Tibial artery (tissue), 4 donors: ENCODE data around the gene ITGA7.

Experiments used
- DNase-seq, 2 donors: peaks; one replicate each; pipeline ENCODE4 v3.0.0-alpha.2; 2019
- H3K27ac ChIP-seq, 2 donors: fragments of 200-600 bp; sonication (generic) in 1 of 2; 1 replicate in 1 of 2; 2 replicates in 1 of 2; pipeline ENCODE4 v1.5.1; 2018 to 2019; ENCODE audit warnings: mild to moderate bottlenecking in 1 of 2
- H3K27me3 ChIP-seq, 2 donors: fragments of 200-600 bp; sonication (generic) in 1 of 2; one replicate each; pipeline versions ENCODE4 v1.5.1 to v1.6.0; 2016 to 2019
- H3K36me3 ChIP-seq, 3 donors: fragments of 200-600 bp; sonication (generic) in 2 of 3; one replicate each; pipeline ENCODE4 v1.5.1; 2016 to 2019; ENCODE audit warnings: mild to moderate bottlenecking in 2 of 3
- H3K4me1 ChIP-seq, 4 donors: fragments of 200-600 bp; sonication (generic) in 2 of 4; 1 replicate in 3 of 4; 2 replicates in 1 of 4; pipeline ENCODE4 v1.5.1; 2016 to 2019
- H3K4me3 ChIP-seq, 2 donors: fragments of 200-600 bp; sonication (generic) in 1 of 2; 1 replicate in 1 of 2; 2 replicates in 1 of 2; pipeline ENCODE4 v1.5.1; 2018 to 2019; ENCODE audit warnings: mild to moderate bottlenecking in 2 of 2
- H3K9me3 ChIP-seq, 3 donors: fragments of 200-600 bp; sonication (generic) in 1 of 3; one replicate each; pipeline ENCODE4 v1.5.1; 2016 to 2019
- intact Hi-C: fragments of 100-400 bp; cut with DNase I; formaldehyde crosslinking; loops from one replicate; pipeline ENCODE4 v1.15.0; 2023; ENCODE audit warnings: low total_unique reads
- TF ChIP-seq, protein P1 (sequence below), 2 experiments: fragments of 200-600 bp in 1 of 2; fragments of 450-650 bp in 1 of 2; IDR thresholded peaks; one replicate each; pipeline ENCODE4 v1.5.1; 2017 to 2019; ENCODE audit warnings: antibody characterized with exemption in 2 of 2, mild to moderate bottlenecking in 1 of 2, moderate library complexity in 1 of 2

Gene ITGA7

DNA sequence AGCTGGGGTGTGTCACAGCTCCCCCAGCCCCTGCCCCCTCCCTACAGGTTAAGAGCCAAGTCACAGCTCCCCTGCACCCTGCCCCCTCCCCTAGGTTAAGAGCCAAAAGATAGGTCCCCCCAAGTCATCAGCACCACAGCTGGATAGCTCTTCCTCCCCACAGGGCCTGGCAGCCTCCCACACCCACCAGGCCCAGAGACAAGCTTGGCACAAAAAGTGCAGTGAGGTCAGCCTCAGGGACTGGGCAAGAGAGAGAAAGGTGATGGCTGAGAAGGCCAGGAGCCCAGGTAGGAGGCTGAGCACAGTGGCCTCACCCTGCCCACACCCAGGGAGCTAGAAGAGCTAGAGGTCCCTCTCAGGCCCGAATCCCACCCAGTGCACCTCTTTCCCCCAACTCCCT lies 8.7 kb downstream of the ITGA7 start:
- Histone ChIP-seq H3K27ac (peak overlapping the region; percentile 38 to 98), H3K27me3 (no peaks in the 10 kb centered on the region), H3K4me3 (no peak overlapping the region), H3K36me3 (peaks cover 41 to 64% (median 58%) of the 10 kb centered on the region in 3 donors), H3K9me3 (no peaks in the 10 kb centered on the region), H3K4me1 (peaks cover 0 to 57% (median 41%) of the 10 kb centered on the region in 4 donors)
- DNase-seq = peak in 1 of 2 donors; percentile 51
- TF ChIP-seq, protein P1, sequence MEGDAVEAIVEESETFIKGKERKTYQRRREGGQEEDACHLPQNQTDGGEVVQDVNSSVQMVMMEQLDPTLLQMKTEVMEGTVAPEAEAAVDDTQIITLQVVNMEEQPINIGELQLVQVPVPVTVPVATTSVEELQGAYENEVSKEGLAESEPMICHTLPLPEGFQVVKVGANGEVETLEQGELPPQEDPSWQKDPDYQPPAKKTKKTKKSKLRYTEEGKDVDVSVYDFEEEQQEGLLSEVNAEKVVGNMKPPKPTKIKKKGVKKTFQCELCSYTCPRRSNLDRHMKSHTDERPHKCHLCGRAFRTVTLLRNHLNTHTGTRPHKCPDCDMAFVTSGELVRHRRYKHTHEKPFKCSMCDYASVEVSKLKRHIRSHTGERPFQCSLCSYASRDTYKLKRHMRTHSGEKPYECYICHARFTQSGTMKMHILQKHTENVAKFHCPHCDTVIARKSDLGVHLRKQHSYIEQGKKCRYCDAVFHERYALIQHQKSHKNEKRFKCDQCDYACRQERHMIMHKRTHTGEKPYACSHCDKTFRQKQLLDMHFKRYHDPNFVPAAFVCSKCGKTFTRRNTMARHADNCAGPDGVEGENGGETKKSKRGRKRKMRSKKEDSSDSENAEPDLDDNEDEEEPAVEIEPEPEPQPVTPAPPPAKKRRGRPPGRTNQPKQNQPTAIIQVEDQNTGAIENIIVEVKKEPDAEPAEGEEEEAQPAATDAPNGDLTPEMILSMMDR (IDR thresholded peaks at IDR 0.05) = no peak
- intact Hi-C loops = no loop called here

DNA sequence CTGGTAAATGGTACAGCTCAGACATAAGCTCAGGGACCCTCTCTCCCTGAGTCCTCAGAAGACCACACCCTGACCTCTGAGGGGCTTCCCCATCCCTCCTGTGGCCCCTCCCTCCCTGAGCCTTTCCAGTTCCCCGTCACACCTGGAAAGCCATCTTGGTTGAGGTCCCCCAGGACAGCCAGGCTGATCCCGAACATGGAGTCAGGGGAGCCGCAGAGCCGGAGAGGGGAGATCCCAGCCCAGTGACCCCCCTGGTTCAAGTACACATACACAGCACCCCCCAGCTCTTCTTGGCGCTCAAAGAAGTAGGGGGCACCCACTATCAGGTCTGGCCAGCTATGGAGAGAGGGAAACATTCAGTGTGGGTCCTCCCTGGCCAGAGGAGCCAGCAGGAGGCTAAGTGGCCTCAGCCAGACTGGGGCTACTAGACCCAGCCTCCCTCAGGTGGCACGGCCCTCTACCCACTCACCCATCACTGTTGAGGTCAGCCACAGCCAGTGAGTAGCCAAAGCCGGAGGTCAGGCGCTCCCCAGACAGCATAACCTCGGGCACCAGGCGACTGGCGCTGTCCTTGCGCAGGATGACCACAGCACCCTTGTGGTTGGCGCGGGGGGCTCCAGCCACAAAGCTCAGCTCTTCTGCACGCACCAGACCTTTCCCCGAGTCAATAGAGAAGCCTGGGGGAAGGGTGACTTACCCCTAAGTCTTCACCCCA lies 9.3 kb downstream of the ITGA7 start:
- Histone ChIP-seq H3K36me3 (peaks cover 47 to 70% (median 63%) of the 10 kb centered on the region in 3 donors), H3K27ac (peak overlapping the region; percentile 38 to 98), H3K4me3 (no peak overlapping the region), H3K4me1 (peaks cover 0 to 51% (median 35%) of the 10 kb centered on the region in 4 donors), H3K27me3 (no peaks in the 10 kb centered on the region), H3K9me3 (no peaks in the 10 kb centered on the region)
- TF ChIP-seq, protein P1 (IDR thresholded peaks at IDR 0.05) = no peak
- peak in 1 of 2 donors; percentile 61 for DNase-seq
- intact Hi-C loops = no loop called here

DNA sequence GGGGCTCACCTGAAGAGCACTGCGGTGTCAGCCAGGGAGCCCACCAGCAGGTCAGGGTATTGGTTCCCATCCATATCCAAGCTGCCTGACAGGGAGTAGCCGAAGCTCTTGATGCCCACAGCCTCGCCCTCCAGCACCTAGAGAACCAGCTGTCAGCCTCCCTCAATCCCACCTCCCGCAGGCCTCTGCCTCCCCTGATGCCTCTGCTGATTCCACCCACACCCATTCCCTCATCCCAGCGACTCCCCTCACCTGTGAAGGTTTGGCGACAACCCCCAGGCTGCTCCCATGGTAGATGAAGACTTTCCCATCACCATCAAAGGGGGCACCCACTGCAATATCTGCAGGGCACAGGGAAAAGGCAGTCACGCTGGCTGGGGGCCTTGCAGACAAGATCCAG lies 10.0 kb downstream of the ITGA7 start:
- Histone ChIP-seq H3K4me1 (peaks cover 0 to 44% (median 28%) of the 10 kb centered on the region in 4 donors), H3K36me3 (peaks cover 54 to 77% (median 68%) of the 10 kb centered on the region in 3 donors)

DNA sequence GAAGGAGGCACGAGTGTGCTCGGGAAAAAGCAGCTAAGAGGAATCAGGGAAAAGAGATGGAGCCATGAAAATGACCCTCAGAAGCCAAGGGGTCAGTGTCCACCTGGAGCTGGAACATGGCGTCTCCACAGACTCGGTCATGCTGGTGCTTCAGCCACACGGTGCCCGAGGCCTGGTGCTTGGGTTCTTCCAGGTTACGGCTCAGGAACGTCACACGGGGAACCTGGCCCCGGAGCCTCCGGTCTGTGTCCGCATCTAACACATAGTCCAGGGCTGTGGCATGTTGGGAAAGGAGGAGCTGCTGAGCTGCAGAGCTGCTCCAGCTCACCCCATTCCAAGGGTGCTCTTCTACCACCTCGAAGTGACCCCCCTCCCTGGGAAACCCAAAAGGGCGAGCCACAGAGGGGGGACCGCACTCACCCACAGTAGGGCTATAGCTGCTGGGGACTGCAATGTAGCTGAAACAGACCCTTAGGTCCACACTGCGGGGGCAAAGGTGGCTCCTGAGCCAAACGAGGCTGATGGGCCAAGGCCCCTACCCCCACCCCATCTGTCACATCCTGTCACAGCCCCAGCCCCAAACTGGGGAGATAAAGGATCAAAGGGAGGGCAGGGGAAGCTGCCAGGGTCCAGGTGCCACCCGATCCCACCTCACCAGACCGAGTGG lies 10.8 kb downstream of the ITGA7 start:
- TF ChIP-seq, protein P1 (IDR thresholded peaks at IDR 0.05) = no peak
- H3K4me3 ChIP-seq = no peak overlapping the region
- peak in 1 of 2 donors; percentile 53 for DNase-seq
- no peaks in the 10 kb centered on the region for H3K27me3 ChIP-seq
- H3K36me3 ChIP-seq = peaks cover 62 to 85% (median 76%) of the 10 kb centered on the region in 3 donors
- no peaks in the 10 kb centered on the region for H3K9me3 ChIP-seq
- intact Hi-C loops = no loop called here
- H3K27ac ChIP-seq = peak overlapping the region; percentile 10 to 38
- H3K4me1 ChIP-seq = peaks cover 0 to 37% (median 23%) of the 10 kb centered on the region in 4 donors

More for the DNA sequence above, 10.0 kb downstream of the ITGA7 start:
- no peaks in the 10 kb centered on the region for H3K27me3 ChIP-seq
- H3K27ac ChIP-seq = peak overlapping the region; percentile 10 to 38
- TF ChIP-seq, protein P1 (IDR thresholded peaks at IDR 0.05) = no peak
- H3K9me3 ChIP-seq = no peaks in the 10 kb centered on the region
- intact Hi-C loops = no loop called here
- H3K4me3 ChIP-seq = no peak overlapping the region
- DNase-seq = peak in 1 of 2 donors; percentile 37

DNA sequence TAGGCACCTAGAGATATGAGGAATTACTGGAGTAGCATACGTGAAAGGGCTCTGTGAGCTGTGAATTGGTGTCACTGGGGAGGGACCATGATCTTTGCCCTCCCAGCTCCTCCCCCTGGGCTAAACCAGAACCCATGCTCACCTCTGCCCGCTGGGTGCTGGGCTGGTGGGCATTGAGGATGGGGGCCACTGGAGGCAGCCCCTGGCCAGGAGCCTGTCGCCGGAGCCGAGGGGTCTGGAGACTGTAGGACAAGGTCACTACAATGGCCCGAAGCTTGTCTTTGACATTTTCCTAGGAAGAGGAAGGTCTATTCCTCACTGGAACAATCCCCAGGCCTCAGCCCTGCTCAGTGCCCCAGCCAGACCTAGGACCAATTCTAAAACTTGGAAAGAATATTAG lies 11.6 kb downstream of the ITGA7 start:
- Histone ChIP-seq H3K36me3 (peaks cover 70 to 90% (median 84%) of the 10 kb centered on the region in 3 donors), H3K4me1 (peaks cover 0 to 29% (median 15%) of the 10 kb centered on the region in 4 donors), H3K27me3 (no peaks in the 10 kb centered on the region), H3K27ac (peak overlapping the region in 1 of 2 donors; percentile 16), H3K4me3 (no peak overlapping the region), H3K9me3 (no peaks in the 10 kb centered on the region)
- TF ChIP-seq, protein P1 (IDR thresholded peaks at IDR 0.05) = no peak
- peak in 1 of 2 donors; percentile 48 for DNase-seq
- intact Hi-C loops = no loop called here
